CD4-positive, alpha-beta memory T cell (primary cell): ENCODE measurements around the gene IL21R. TPM values are rescaled to one million over a fixed set of nuclear protein-coding genes. Genes with fewer than 3 reads are reported as not detected.
"Not testable (repeated sequence)": the region's sequence is repeated elsewhere in the genome, so short reads cannot be mapped to it uniquely, and the experiment has no call there.

Experiments
- CTCF ChIA-PET: fragments of 350-600 bp; sonication (Branson Sonifier 250); formaldehyde crosslinking; loops from one replicate; lab custom pipeline; 2021; ENCODE audit warnings: inconsistent platforms; ENCODE audit not compliant: partially characterized antibody; lab: Charles Lee
- POLR2A ChIA-PET: fragments of 350-600 bp; sonication (Branson Sonifier 250); formaldehyde crosslinking; loops from one replicate; lab custom pipeline; 2021; ENCODE audit not compliant: partially characterized antibody; lab: Charles Lee
- DNase-seq, 5 donors: peaks; one replicate each; pipeline versions ENCODE4 v3.0.0 to v3.0.0-alpha.2; 2020 to 2022; ENCODE audit warnings: mixed read lengths in 1 of 5
- H3K27ac ChIP-seq: one replicate; pipeline ENCODE4 v1.7.0; 2013; ENCODE audit warnings: low read depth, low read length
- H3K27me3 ChIP-seq: 2 replicates; pipeline ENCODE4 v1.7.0; 2013; ENCODE audit warnings: mild to moderate bottlenecking, low read length, moderate library complexity; ENCODE audit not compliant: insufficient read depth
- H3K36me3 ChIP-seq: 2 replicates; pipeline ENCODE4 v1.7.0; 2013; ENCODE audit warnings: mild to moderate bottlenecking, low read length, moderate library complexity; ENCODE audit not compliant: insufficient read depth
- H3K4me1 ChIP-seq: 2 replicates; pipeline ENCODE4 v1.7.0; 2013; ENCODE audit warnings: mild to moderate bottlenecking, low read length, moderate library complexity; ENCODE audit not compliant: insufficient read depth
- H3K4me3 ChIP-seq, 2 donors: one replicate each; pipeline ENCODE4 v1.7.0; 2013; ENCODE audit warnings: low read length in 2 of 2, mild to moderate bottlenecking in 1 of 2
- H3K9me3 ChIP-seq, 2 donors: one replicate each; pipeline ENCODE4 v1.7.0; 2013; ENCODE audit warnings: low read length in 2 of 2, control low read depth in 1 of 2; ENCODE audit not compliant: control insufficient read depth in 1 of 2
- H3K27ac Mint-ChIP-seq, 7 donors: one replicate each; pipeline ENCODE4 v1.8.0; 2020 to 2021; ENCODE audit warnings: mixed read lengths in 7 of 7, mild to moderate bottlenecking in 6 of 7, inconsistent platforms in 3 of 7, moderate library complexity in 3 of 7
- H3K27me3 Mint-ChIP-seq, 2 donors: one replicate each; pipeline ENCODE4 v1.8.0; 2020 to 2021; ENCODE audit warnings: mixed read lengths in 2 of 2
- H3K36me3 Mint-ChIP-seq, 2 donors: one replicate each; pipeline ENCODE4 v1.8.0; 2020 to 2021; ENCODE audit warnings: mixed read lengths in 2 of 2, inconsistent platforms in 1 of 2, mild to moderate bottlenecking in 1 of 2
- H3K4me1 Mint-ChIP-seq, 4 donors: one replicate each; pipeline ENCODE4 v1.8.0; 2020 to 2021; ENCODE audit warnings: mixed read lengths in 4 of 4, mild to moderate bottlenecking in 1 of 4
- H3K4me3 Mint-ChIP-seq, 8 donors: one replicate each; pipeline ENCODE4 v1.8.0; 2020 to 2021; ENCODE audit warnings: mixed read lengths in 8 of 8, mild to moderate bottlenecking in 7 of 8, moderate library complexity in 6 of 8, inconsistent platforms in 3 of 8
- H3K9me3 Mint-ChIP-seq, 8 donors: one replicate each; pipeline ENCODE4 v1.8.0; 2020 to 2021; ENCODE audit warnings: mixed read lengths in 8 of 8, mild to moderate bottlenecking in 5 of 8, inconsistent platforms in 3 of 8, moderate library complexity in 1 of 8
- intact Hi-C: fragments of 100-400 bp; cut with micrococcal nuclease; formaldehyde crosslinking; loops from one replicate; pipeline ENCODE4 v1.15.1; 2023
- polyA plus RNA-seq, 2 donors: library from polyadenylated mRNA; unstranded; fragments of 300-500 nt; fragmentation: Illumina TruSeq; gene quantifications; one replicate each; pipeline ENCODE4 v1.2.3, GENCODE V29; 2021
- total RNA-seq, 2 experiments: library from RNA; stranded (reverse); gene quantifications; one replicate each; pipeline ENCODE4 v1.2.3, GENCODE V29; 2021

The IL21R gene
- total and polyA plus RNA-seq, 4 experiments from 2014 or later: 18.4 to 29.1 (median 28.3) TPM

- peak overlapping the region in 6 of 7 donors; percentile 38 to 86 (median 58) for H3K27ac Mint-ChIP-seq
- no peak for DNase-seq
- H3K4me3 Mint-ChIP-seq: no peak overlapping the region
- Histone ChIP-seq H3K4me3 (no peak overlapping the region), H3K27ac (no peak overlapping the region), H3K4me1 (peaks cover 65% of the 10 kb centered on the region), H3K9me3 (no peaks in the 10 kb centered on the region), H3K36me3 (peaks cover 8% of the 10 kb centered on the region), H3K27me3 (no peaks in the 10 kb centered on the region)
- intact Hi-C loops: no loop called here
- H3K9me3 Mint-ChIP-seq: no peaks in the 10 kb centered on the region
- peaks cover 37 to 82% (median 60%) of the 10 kb centered on the region in 4 donors for H3K4me1 Mint-ChIP-seq
- H3K27me3 Mint-ChIP-seq: no peaks in the 10 kb centered on the region
- CTCF ChIA-PET: interaction anchor here (1.3 to 5.3 kb wide), 7 partner anchors 10 to 298 kb away, joined by 4 to 36 read pairs (median 11); no protein-coding TSS in a partner anchor
- H3K36me3 Mint-ChIP-seq: peaks cover 2 to 17% of the 10 kb centered on the region in 2 donors
- POLR2A ChIA-PET: interaction anchor here (0.9 to 3.3 kb wide), 5 partner anchors 10 to 284 kb away, joined by 3 to 24 read pairs (median 8); no protein-coding TSS in a partner anchor
These were observed 51.5 kb downstream of the IL21R start for GRCh38 chr16:27453494-27453825.

DNA sequence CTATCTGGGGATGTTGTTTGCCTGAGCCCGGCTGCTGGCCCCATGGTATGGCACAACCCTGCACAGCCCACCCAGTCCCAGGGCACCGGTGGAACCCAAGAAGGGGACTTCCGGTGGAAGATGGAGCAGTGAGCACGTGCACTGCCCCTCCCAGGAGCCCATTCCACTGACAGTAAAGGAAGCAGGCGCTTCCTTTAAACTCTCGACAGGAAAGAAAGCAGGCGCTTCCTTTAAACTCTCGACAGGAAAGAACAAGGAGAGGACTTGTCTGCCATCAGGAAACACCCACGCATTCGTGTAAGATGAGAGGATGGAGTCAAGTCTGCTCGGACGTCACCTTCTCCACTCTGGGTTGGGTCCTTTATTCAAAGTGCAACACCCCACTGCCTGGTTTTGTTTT, 53.7 kb downstream of the IL21R start:
- Histone ChIP-seq H3K4me1 (peaks cover 55% of the 10 kb centered on the region), H3K27me3 (no peaks in the 10 kb centered on the region), H3K9me3 (no peaks in the 10 kb centered on the region), H3K4me3 (no peak overlapping the region), H3K27ac (no peak overlapping the region), H3K36me3 (peaks cover 2% of the 10 kb centered on the region)
- peaks cover 6 to 8% of the 10 kb centered on the region in 2 donors for H3K36me3 Mint-ChIP-seq
- peak overlapping the region in 6 of 7 donors; percentile 58 to 93 (median 68) for H3K27ac Mint-ChIP-seq
- ChIA-PET POLR2A (interaction anchor here (1.0 to 1.3 kb wide), 4 partner anchors 9 to 286 kb away, joined by 3 to 8 read pairs (median 4); no protein-coding TSS in a partner anchor), CTCF (interaction anchor here (0.8 to 5.3 kb wide), 7 partner anchors 9 to 300 kb away, joined by 3 to 36 read pairs (median 8); no protein-coding TSS in a partner anchor)
- H3K9me3 Mint-ChIP-seq: no peaks in the 10 kb centered on the region
- H3K4me1 Mint-ChIP-seq: peaks cover 26 to 69% (median 54%) of the 10 kb centered on the region in 4 donors
- peak overlapping the region in 3 of 8 donors; percentile 12 to 41 (median 26) for H3K4me3 Mint-ChIP-seq
- intact Hi-C loops: loop anchor here (2.0 to 5.0 kb wide), 3 partner anchors 53 to 1618 kb away; partner anchors contain the start of gene IL21R
- H3K27me3 Mint-ChIP-seq: no peaks in the 10 kb centered on the region
- peak in 3 of 5 donors; percentile 9 to 55 (median 27) for DNase-seq

DNA sequence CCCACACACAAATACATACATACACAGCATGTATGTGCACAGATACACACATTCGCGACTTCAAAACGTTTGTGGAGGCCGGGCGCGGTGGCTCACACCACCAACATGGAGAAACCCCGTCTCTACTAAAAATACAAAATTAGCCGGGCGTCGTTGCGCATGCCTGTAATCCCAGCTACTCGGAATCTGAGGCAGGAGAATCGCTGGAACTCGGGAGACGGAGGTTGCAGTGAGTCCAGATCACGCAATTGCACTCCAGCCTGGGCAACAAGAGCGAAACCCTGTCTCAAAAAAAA, 55.6 kb downstream of the IL21R start:
- Mint-ChIP-seq H3K4me1 (peaks cover 19 to 63% (median 40%) of the 10 kb centered on the region in 4 donors), H3K4me3 (peak overlapping the region in 1 of 8 donors; percentile 30), H3K27ac (peak overlapping the region in 1 of 7 donors; percentile 66), H3K36me3 (peaks cover 9 to 13% of the 10 kb centered on the region in 2 donors)
- H3K27ac ChIP-seq, H3K27me3 Mint-ChIP-seq, H3K9me3 ChIP-seq, H3K4me3 ChIP-seq, H3K27me3 ChIP-seq, H3K9me3 Mint-ChIP-seq, DNase-seq: not testable (repeated sequence)
- CTCF ChIA-PET: interaction anchor here (1.5 to 2.4 kb wide), 3 partner anchors 80 to 227 kb away, joined by 4 to 9 read pairs (median 8); no protein-coding TSS in a partner anchor
- POLR2A ChIA-PET: interaction anchor here (1.7 kb wide), 2 partner anchors 89 to 227 kb away, joined by 4 to 6 read pairs; no protein-coding TSS in a partner anchor
- intact Hi-C loops: loop anchor here (1.0 to 5.0 kb wide), 7 partner anchors 55 to 1620 kb away; partner anchors contain the start of gene IL21R
- Histone ChIP-seq H3K36me3 (peaks cover 12% of the 10 kb centered on the region), H3K4me1 (peaks cover 60% of the 10 kb centered on the region)

DNA sequence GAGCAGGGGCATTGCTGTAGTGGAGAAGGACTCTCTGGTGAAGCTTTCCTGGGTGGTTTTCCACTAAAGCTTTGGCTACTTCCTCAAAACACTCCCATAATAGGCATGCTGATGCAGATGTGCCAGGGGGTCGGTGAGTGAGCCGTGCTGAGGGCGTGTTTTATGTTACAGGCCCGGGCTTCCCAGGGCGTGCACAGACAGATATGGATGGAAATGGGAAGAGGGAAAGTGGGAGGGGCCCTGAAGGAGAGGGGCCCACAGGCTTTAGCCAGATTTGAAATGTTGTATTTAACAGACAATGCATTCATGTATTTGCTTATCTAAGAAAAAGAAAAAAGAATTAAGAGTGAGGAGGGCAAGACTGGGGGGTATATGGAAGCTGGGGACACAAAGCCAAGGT, 56.3 kb downstream of the IL21R start:
- peaks cover 21 to 63% (median 38%) of the 10 kb centered on the region in 4 donors for H3K4me1 Mint-ChIP-seq
- Histone ChIP-seq H3K4me3 (no peak overlapping the region), H3K27me3 (no peaks in the 10 kb centered on the region), H3K9me3 (no peaks in the 10 kb centered on the region), H3K27ac (no peak overlapping the region), H3K36me3 (peaks cover 13% of the 10 kb centered on the region), H3K4me1 (peaks cover 60% of the 10 kb centered on the region)
- DNase-seq: no peak
- peak overlapping the region in 1 of 8 donors; percentile 26 for H3K4me3 Mint-ChIP-seq
- peaks cover 9 to 13% of the 10 kb centered on the region in 2 donors for H3K36me3 Mint-ChIP-seq
- H3K9me3 Mint-ChIP-seq: no peaks in the 10 kb centered on the region
- H3K27ac Mint-ChIP-seq: peak overlapping the region in 4 of 7 donors; percentile 35 to 74 (median 63)
- H3K27me3 Mint-ChIP-seq: no peaks in the 10 kb centered on the region
- ChIA-PET CTCF (interaction anchor here (1.0 to 2.4 kb wide), 5 partner anchors 81 to 302 kb away, joined by 3 to 8 read pairs (median 4); no protein-coding TSS in a partner anchor), POLR2A (interaction anchor here (0.8 to 1.7 kb wide), 4 partner anchors 50 to 262 kb away, joined by 3 to 6 read pairs (median 4); no protein-coding TSS in a partner anchor)
- intact Hi-C loops: loop anchor here (5.0 kb wide), 1 partner anchor 1621 kb away; no protein-coding TSS in a partner anchor

GRCh38 chr16:27458987-27459688, 57.2 kb downstream of the IL21R start:
- ChIA-PET POLR2A (interaction anchor here (0.8 to 1.9 kb wide), 6 partner anchors 8 to 263 kb away, joined by 3 to 6 read pairs (median 5); no protein-coding TSS in a partner anchor), CTCF (interaction anchor here (1.0 to 2.4 kb wide), 9 partner anchors 8 to 303 kb away, joined by 3 to 11 read pairs (median 4); no protein-coding TSS in a partner anchor)
- Mint-ChIP-seq H3K27me3 (no peaks in the 10 kb centered on the region), H3K36me3 (peaks cover 15 to 21% of the 10 kb centered on the region in 2 donors), H3K4me1 (peaks cover 29 to 66% (median 44%) of the 10 kb centered on the region in 4 donors), H3K27ac (peak overlapping the region in 6 of 7 donors; percentile 52 to 85 (median 74)), H3K9me3 (no peaks in the 10 kb centered on the region), H3K4me3 (peak overlapping the region in 1 of 8 donors; percentile 30)
- peaks cover 13% of the 10 kb centered on the region for H3K36me3 ChIP-seq
- intact Hi-C loops: loop anchor here (5.0 kb wide), 1 partner anchor 1622 kb away; no protein-coding TSS in a partner anchor
- no peaks in the 10 kb centered on the region for H3K27me3 ChIP-seq
- H3K4me1 ChIP-seq: peaks cover 68% of the 10 kb centered on the region
- DNase-seq: no peak
- no peak overlapping the region for H3K27ac ChIP-seq
- H3K4me3 ChIP-seq: no peak overlapping the region
- no peaks in the 10 kb centered on the region for H3K9me3 ChIP-seq

DNA sequence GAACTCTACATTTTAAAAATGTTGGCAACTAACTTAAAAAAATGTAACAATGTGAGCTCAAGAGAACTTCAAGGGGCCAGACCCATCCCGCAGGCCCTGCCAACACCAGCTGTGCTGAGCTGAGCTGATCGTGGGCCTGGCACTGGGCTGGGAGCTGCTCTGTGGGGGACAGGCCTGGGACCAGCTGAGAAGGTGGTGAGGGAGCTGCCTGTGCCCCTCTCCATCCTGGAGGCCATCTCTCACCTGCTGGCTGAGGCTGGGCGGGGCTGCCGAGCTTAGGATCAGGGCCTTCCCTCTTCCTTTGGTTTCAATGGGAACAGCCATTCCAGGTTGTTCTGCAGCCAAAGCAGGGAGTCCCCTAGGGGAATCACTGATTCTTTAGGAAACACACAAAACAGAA, 58.2 kb downstream of the IL21R start:
- H3K4me3 Mint-ChIP-seq: no peak overlapping the region
- no peak for DNase-seq
- H3K9me3 ChIP-seq: no peaks in the 10 kb centered on the region
- CTCF ChIA-PET: interaction anchor here (0.9 to 2.0 kb wide), 6 partner anchors 9 to 305 kb away, joined by 3 to 11 read pairs (median 6); no protein-coding TSS in a partner anchor
- POLR2A ChIA-PET: interaction anchor here (0.6 to 1.9 kb wide), 5 partner anchors 9 to 235 kb away, joined by 3 to 6 read pairs (median 5); no protein-coding TSS in a partner anchor
- no peak overlapping the region for H3K4me3 ChIP-seq
- intact Hi-C loops: no loop called here
- H3K27me3 ChIP-seq: no peaks in the 10 kb centered on the region
- peaks cover 74% of the 10 kb centered on the region for H3K4me1 ChIP-seq
- no peaks in the 10 kb centered on the region for H3K9me3 Mint-ChIP-seq
- peak overlapping the region in 4 of 7 donors; percentile 46 to 73 (median 58) for H3K27ac Mint-ChIP-seq
- H3K27ac ChIP-seq: no peak overlapping the region
- H3K36me3 Mint-ChIP-seq: peaks cover 19 to 25% of the 10 kb centered on the region in 2 donors
- peaks cover 32 to 68% (median 52%) of the 10 kb centered on the region in 4 donors for H3K4me1 Mint-ChIP-seq
- H3K36me3 ChIP-seq: peaks cover 20% of the 10 kb centered on the region
- no peaks in the 10 kb centered on the region for H3K27me3 Mint-ChIP-seq
